GM12891 (cell line): Measurements from ENCODE around the gene FAM110A. TPM values are rescaled to one million over a fixed set of nuclear protein-coding genes. Genes with fewer than 3 reads are reported as not detected.
"Not testable (repeated sequence)": the region's sequence is repeated elsewhere in the genome, so short reads cannot be mapped to it uniquely, and the experiment has no call there.

Source experiments
- DNase-seq: peaks from one replicate; pipeline ENCODE4 v3.0.0; 2011; ENCODE audit warnings: low spot score; ENCODE audit not compliant: insufficient read length
- FAIRE-seq: peaks from 2 replicates; lab custom pipeline; 2011; peaks lifted over from hg19 to GRCh38; lab: Jason Lieb, UNC
- PAX5 ChIP-seq: IDR thresholded peaks from 2 replicates; pipeline ENCODE4 v1.6.1; 2011; ENCODE audit warnings: low read length, moderate library complexity, mild to moderate bottlenecking; ENCODE audit not compliant: insufficient read depth, severe bottlenecking
- POLR2A ChIP-seq: IDR thresholded peaks from 2 replicates; pipeline ENCODE4 v1.6.1; 2011; ENCODE audit warnings: low read depth, low read length, control low read depth
- POLR2AphosphoS5 ChIP-seq: IDR thresholded peaks from 2 replicates; pipeline ENCODE4 v1.6.1; 2011; ENCODE audit warnings: low read depth, low read length, control low read depth
- POU2F2 ChIP-seq: IDR thresholded peaks from 2 replicates; pipeline ENCODE4 v1.6.1; 2011; ENCODE audit warnings: low read depth, mild to moderate bottlenecking, control low read depth, low read length, moderate library complexity
- SPI1 ChIP-seq: IDR thresholded peaks from 2 replicates; pipeline ENCODE4 v1.6.1; 2011; ENCODE audit warnings: low read depth, low read length, control low read depth
- TAF1 ChIP-seq: IDR thresholded peaks from 2 replicates; pipeline ENCODE4 v1.6.1; 2011; ENCODE audit warnings: low read depth, low read length, control low read depth
- polyA plus RNA-seq: library from polyadenylated mRNA; unstranded; fragments of >200 nt; gene quantifications from one replicate; pipeline ENCODE4 v1.2.1, GENCODE V29; 2012; ENCODE audit warnings: low read depth, missing spikeins, inconsistent platforms; ENCODE audit not compliant: missing spikeins

FAM110A gene
- polyA plus RNA-seq, result 4.0 TPM

DNA sequence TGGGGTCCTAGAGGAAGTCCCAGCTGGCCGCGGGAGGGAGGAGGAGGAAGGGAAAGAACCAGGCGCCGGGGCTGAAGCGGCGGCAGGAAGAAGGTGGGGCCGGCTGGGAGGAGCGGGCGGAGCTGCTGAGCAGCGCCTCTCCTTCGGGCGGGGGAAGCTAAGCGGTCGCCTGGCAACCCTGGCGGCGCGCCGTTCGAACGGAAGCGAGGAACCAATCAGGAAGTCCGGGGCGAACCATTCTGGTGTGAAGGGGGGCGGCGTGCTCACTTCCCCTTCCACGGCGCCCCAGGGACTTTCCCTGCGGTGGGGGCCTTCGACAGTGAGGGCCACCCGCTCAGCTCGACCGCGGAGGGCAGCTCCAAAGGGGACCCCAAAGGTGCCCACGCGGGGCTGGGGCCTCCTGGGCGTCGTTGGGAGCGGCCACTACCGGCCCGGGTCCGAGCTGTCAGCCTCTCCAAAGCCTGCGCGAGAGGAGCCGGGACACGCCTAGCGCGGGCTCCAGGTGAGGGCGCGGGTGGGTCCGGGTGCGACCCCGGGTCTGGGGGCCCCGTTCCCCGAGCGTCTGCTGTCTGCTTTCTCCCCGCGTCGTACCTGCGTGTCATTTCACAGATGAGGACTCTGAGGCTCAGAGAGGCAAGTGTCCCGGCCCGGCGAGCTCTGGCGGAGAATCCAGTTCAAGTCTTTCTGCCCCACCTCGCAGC, at the start of gene FAM110A:
FAM110A (plus strand) TSS at position 266 of the 701 bp plus-strand sequence. CDS start 11,090 bp downstream, outside the sequence.
- FAIRE-seq (peak; percentile 90), DNase-seq (peak; percentile 92)
- TF ChIP-seq SPI1 (peak; percentile 90), POLR2AphosphoS5 (no peak)

DNA sequence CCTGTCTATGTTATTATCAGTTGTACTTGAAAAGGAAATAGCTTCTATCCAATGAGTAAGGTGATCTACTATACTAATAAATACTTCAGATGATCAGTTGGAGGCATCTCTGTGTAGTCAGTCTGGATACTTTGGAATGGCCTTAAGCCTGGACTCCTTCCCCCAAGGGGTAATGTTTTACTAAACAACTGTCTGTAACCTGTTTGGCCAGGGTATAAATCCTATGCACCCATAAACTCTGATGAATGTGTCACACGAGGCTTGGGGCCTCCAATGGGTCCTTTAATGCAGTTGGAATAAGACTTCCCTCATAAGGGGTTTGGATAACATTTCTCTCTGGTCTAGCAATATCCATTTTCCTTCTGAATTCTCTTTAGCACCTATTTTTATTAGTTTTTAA, 45.7 kb upstream of the FAM110A start:
- DNase-seq, result no peak
- no peak for FAIRE-seq
- TF ChIP-seq POU2F2 (no peak), TAF1 (no peak), PAX5 (no peak), POLR2A (no peak), SPI1 (no peak), POLR2AphosphoS5 (no peak)

DNA sequence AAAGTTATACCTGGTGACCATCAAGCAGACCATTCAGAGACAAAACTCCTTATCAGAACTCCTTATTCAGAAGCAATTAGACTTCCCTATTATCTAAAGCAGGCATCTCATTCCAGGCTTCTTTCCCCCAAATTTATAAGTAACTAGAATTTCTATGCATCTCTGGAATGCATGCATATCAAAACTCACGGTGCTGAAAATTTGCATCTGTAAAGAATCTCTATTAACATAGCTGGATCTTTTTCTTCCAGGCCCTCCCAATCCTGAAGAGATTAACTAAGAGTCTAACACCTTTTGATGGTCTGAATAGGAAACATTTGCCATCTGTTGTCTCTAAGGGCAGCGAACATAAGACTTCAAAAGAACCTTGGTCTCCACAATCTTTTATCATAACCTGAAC, 42.5 kb upstream of the FAM110A start:
- no peak for FAIRE-seq
- no peak for DNase-seq

DNA sequence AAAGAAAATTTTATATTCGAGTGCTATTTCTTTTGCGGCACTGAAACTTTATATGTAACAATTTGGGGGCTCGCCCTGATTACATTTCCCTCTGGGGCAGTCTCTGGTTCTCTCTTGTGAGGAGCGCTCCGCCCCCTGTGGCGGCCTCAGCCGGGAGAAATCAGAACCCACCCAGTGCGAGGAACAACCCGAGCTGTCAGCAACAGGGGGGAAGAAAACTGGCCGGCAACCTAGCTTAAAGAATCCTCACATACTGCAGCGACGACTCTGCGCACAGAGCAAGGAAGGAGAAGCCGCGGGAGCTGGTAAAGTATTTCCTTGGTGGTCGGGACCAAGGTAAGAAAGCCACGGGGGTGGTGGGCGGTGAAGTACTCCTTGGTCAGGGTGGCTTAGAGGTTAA, 41.3 kb upstream of the FAM110A start:
- no peak for DNase-seq
- FAIRE-seq, result no peak
- no peak for TF ChIP-seq POLR2AphosphoS5
- TF ChIP-seq TAF1, result no peak
- no peak for TF ChIP-seq POU2F2
- TF ChIP-seq POLR2A, result no peak
- TF ChIP-seq SPI1, result no peak
- TF ChIP-seq PAX5, result no peak

More for the DNA sequence above, 42.5 kb upstream of the FAM110A start:
- TF ChIP-seq TAF1 (no peak), POLR2A (no peak), POLR2AphosphoS5 (no peak), POU2F2 (no peak), SPI1 (no peak), PAX5 (no peak)

DNA sequence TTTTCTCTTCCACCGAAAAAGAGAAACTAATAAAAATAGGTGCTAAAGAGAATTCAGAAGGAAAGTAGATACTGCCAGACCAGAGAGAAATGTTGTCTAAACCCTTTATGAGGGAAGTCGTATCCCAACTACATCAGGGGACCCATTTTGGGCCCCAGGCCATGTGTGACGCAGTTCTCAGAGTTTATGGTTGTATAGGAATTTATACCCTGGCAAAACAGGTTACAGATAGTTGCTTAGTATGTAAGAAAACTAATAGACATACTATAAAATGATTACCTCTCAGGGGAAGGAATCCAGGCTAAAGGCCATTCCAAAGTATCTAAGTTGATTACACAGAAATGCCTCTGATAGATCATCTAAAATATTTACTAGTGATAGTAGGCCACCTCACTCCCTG, 36.6 kb upstream of the FAM110A start:
- FAIRE-seq, result no peak
- TF ChIP-seq PAX5, result no peak
- no peak for TF ChIP-seq POLR2A
- no peak for DNase-seq

DNA sequence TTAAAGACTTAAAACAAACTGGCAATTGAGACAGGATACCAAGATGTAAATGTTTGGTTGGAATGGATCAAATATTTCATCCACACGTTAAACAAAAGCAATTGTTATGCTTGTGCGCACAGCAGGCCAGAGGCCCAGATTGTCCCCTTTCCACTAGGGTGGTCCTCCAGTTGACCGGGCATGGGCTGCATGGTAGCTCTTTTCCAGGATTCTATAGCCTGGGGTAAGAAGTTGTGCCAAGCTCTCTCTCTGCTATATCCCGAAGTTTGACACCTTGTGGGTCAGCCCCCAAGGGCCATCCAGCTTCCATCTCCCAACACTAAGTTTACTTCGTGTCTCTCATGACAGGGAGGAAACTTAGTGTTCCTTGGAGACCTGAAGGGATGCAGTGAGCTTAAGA, 34.8 kb upstream of the FAM110A start:
- FAIRE-seq, DNase-seq: not testable (repeated sequence)

DNA sequence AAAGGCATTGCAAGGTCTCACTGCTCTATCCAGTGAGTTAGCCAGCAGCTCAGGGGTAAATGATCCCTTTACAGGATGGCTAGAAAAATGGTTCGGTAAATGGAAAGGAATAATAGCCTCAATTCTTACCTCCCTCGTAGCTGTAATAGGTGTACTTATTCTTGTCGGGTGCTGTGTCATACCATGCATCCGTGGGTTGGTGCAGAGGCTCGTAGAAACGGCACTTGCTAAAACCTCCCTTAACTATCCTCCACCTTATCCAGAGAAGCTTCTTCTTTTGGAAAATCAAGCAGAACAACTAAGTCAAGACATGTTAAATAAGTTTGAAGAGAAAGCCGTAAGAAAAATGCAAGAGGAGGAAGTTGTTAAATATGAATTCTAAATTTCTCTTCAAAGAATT, 33.5 kb upstream of the FAM110A start:
- not testable (repeated sequence) for FAIRE-seq

DNA sequence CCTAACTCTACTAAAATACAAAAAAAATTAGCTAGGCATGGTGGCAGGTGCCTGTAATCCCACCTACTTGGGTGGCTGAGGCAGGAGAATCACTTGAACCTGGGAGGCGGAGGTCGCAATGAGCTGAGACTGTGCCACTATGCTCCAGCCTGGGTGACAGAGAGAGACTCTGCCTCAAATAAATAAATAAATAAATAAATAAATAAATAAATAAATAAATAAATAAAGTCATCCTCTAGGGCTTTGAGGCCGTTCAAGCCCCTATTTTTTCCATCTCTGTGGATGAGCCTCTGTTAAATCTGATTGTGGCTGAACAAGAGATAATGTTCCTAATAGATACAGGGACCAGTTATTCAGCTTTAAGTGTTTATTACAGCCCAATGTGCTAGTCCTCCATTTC, 31.8 kb upstream of the FAM110A start:
- FAIRE-seq, result no peak
- no peak for TF ChIP-seq PAX5
- TF ChIP-seq SPI1, result no peak
- no peak for TF ChIP-seq POLR2A
- no peak for TF ChIP-seq TAF1
- no peak for TF ChIP-seq POLR2AphosphoS5
- no peak for TF ChIP-seq POU2F2
- no peak for DNase-seq

More for the DNA sequence above, 33.5 kb upstream of the FAM110A start:
- DNase-seq, result not testable (repeated sequence)

DNA sequence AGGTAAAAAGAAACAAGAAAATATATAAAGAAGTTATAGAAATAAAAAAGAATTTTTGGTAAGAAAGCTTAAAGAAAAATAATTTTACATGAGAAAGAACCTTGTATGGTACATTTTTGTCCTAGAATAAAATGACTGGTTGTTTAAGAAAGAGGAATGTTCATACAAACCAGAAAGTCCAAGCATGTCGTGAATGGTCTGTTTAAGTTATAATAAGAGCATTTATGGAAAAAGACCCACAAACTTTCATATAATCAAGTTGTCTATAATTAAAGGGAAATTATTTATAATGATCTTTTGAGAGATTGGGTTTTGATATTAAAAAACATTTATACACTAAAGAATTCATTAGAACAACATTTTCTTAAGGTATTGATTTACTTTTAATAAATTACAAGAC, 27.8 kb upstream of the FAM110A start:
- FAIRE-seq (no peak), DNase-seq (no peak)
- TF ChIP-seq TAF1 (no peak), SPI1 (no peak), PAX5 (no peak), POU2F2 (no peak), POLR2A (no peak), POLR2AphosphoS5 (no peak)

DNA sequence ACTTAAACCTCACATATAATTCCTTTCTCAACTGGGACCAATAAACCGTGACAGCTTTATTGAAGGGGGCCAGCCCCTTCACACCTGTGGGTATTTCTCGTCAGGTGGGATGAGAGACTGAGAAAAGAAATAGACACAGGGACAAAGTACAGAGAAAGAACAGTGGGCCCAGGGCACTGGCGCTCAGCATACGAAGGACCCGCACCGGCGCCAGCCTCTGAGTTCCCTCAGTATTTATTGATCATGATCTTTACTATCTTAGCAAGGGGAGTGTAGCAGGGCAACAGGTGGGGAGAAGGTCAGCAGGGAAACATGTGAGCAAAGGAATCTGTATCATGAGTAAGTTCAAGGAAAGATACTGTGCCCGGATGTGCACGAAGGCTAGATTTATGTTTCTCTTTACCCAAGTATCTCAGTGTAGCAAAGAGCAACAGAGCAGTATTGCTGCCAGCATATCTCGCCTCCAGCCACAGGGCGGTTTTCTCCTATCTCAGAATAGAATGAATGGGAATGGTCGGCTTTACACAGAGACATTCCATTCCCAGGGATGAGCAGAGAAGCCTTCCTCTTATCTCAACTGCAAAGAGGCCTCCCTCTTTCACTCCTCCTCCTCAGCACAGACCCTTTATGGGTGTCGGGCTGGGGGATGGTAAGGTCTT, 21.6 kb upstream of the FAM110A start:
- DNase-seq, FAIRE-seq: not testable (repeated sequence)

DNA sequence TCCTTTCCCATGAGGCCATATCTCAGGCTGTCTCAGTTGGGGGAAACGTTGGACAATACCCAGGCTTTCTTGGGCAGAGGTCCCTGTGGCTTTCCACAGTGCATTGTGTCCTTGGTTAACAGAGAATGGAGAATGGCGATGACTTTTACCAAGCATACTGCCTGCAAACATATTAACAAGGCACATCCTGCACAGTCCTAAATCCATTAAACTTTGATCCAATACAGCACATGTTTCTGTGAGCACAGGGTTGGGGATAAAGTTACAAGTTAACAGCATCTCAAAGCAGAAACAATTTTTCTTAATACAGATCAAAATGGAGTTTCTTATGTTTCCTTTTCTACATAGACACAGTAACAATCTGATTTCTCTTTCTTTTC, 21.1 kb upstream of the FAM110A start:
- FAIRE-seq, DNase-seq: not testable (repeated sequence)
